Panc1 (cell line): ENCODE results near the gene CEP83.

Experiments used
- TF ChIP-seq, protein P1 (sequence below): fragments of 450-650 bp; IDR thresholded peaks from 2 replicates; pipeline ENCODE4 v1.5.1; 2017; ENCODE audit warnings: mild to moderate bottlenecking
- TF ChIP-seq, protein P2 (sequence below), 2 experiments: IDR thresholded peaks; 2 replicates each; pipeline ENCODE4 v1.6.1; 2011 to 2012; ENCODE audit warnings: low read depth in 2 of 2, control low read depth in 1 of 2, low read length in 1 of 2, mild to moderate bottlenecking in 1 of 2, moderate library complexity in 1 of 2; ENCODE audit not compliant: insufficient read depth in 1 of 2

DNA sequence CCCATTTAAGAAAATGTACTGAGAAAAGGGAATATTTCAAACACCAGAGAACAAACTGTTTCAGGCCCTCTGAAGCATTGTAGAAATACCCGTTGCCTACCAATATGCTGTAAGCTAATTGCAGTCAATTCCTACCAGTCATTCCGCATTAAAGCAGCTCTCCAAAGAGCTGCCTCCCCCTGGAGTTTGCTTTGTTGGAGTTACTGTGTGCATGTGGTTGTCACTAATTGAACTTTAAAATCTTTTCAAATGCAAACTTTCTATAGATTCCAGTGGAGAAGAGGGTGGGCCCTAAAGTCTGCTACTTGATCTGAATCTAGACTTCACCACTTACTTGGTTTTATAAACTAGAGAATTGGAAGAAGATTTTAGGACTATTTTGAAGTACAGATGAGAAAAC is 198.5 kb downstream of the CEP83 start:
- TF ChIP-seq, protein P1, sequence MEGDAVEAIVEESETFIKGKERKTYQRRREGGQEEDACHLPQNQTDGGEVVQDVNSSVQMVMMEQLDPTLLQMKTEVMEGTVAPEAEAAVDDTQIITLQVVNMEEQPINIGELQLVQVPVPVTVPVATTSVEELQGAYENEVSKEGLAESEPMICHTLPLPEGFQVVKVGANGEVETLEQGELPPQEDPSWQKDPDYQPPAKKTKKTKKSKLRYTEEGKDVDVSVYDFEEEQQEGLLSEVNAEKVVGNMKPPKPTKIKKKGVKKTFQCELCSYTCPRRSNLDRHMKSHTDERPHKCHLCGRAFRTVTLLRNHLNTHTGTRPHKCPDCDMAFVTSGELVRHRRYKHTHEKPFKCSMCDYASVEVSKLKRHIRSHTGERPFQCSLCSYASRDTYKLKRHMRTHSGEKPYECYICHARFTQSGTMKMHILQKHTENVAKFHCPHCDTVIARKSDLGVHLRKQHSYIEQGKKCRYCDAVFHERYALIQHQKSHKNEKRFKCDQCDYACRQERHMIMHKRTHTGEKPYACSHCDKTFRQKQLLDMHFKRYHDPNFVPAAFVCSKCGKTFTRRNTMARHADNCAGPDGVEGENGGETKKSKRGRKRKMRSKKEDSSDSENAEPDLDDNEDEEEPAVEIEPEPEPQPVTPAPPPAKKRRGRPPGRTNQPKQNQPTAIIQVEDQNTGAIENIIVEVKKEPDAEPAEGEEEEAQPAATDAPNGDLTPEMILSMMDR: no peak
- TF ChIP-seq, protein P2, sequence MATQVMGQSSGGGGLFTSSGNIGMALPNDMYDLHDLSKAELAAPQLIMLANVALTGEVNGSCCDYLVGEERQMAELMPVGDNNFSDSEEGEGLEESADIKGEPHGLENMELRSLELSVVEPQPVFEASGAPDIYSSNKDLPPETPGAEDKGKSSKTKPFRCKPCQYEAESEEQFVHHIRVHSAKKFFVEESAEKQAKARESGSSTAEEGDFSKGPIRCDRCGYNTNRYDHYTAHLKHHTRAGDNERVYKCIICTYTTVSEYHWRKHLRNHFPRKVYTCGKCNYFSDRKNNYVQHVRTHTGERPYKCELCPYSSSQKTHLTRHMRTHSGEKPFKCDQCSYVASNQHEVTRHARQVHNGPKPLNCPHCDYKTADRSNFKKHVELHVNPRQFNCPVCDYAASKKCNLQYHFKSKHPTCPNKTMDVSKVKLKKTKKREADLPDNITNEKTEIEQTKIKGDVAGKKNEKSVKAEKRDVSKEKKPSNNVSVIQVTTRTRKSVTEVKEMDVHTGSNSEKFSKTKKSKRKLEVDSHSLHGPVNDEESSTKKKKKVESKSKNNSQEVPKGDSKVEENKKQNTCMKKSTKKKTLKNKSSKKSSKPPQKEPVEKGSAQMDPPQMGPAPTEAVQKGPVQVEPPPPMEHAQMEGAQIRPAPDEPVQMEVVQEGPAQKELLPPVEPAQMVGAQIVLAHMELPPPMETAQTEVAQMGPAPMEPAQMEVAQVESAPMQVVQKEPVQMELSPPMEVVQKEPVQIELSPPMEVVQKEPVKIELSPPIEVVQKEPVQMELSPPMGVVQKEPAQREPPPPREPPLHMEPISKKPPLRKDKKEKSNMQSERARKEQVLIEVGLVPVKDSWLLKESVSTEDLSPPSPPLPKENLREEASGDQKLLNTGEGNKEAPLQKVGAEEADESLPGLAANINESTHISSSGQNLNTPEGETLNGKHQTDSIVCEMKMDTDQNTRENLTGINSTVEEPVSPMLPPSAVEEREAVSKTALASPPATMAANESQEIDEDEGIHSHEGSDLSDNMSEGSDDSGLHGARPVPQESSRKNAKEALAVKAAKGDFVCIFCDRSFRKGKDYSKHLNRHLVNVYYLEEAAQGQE (IDR thresholded peaks at IDR 0.05; ENCODE audit: insufficient read depth in 1 of 2, low read depth in 2 of 2, low read length in 1 of 2): no peak
